Measurements from ENCODE around the gene MLKL. TPM values are rescaled to one million over a fixed set of nuclear protein-coding genes. Genes with fewer than 3 reads are reported as not detected.

The MLKL gene
- total RNA-seq, 3 donors from 2014 or later: 10.5 to 23.4 (median 18.0) TPM

DNA sequence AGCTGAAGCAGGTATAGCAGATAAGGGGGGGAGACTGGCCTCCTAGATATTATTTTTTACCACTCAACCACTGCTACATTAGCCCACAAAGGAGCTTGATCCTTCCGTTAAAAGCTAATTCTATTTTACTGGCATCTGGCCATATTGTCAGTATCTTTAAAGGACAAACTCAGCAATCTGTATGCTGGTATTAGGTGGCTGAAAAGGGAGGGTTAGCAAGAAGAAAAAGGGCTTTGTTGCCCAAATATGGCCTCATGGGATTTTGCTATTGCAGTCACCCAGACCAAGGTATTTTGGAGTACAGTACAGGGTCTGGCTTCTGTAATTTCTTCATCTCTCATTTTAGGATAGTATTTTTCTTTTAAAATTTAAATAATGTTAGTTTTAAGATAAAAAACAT, 48.4 kb downstream of the MLKL start:
- no peaks in the 10 kb centered on the region for H3K9me3 ChIP-seq
- H3K36me3 ChIP-seq (ENCODE audit: low read depth): no peaks in the 10 kb centered on the region
- ATAC-seq (no peak), DNase-seq (no peak)
- no peaks in the 10 kb centered on the region for H3K4me1 ChIP-seq (ENCODE audit: low read depth)
- intact Hi-C loops (cut with DNase I, micrococcal nuclease): no loop called here
- TF ChIP-seq, protein P1, sequence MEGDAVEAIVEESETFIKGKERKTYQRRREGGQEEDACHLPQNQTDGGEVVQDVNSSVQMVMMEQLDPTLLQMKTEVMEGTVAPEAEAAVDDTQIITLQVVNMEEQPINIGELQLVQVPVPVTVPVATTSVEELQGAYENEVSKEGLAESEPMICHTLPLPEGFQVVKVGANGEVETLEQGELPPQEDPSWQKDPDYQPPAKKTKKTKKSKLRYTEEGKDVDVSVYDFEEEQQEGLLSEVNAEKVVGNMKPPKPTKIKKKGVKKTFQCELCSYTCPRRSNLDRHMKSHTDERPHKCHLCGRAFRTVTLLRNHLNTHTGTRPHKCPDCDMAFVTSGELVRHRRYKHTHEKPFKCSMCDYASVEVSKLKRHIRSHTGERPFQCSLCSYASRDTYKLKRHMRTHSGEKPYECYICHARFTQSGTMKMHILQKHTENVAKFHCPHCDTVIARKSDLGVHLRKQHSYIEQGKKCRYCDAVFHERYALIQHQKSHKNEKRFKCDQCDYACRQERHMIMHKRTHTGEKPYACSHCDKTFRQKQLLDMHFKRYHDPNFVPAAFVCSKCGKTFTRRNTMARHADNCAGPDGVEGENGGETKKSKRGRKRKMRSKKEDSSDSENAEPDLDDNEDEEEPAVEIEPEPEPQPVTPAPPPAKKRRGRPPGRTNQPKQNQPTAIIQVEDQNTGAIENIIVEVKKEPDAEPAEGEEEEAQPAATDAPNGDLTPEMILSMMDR (IDR thresholded peaks at IDR 0.05): no peak
- H3K4me3 ChIP-seq: no peak overlapping the region

DNA sequence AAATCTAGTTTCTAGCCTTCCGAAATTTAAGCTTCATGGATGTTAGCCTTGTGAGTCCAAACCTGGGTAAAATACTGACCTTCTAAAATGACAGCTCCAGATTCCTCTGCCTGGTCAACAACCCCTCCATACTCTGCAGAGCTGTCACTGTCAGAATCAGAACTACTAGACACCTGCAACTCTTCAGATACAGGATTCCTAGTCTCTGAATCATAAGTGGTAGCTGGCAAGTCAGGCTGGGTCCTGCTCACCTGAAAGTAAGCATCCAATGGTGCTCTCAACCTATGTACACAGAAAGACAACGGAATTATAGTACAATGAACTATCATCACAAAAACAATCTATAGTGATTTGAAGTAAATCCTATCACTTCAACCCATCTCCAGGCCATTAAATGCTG, 48.8 kb downstream of the MLKL start:
- intact Hi-C loops (cut with DNase I, micrococcal nuclease): no loop called here
- TF ChIP-seq, protein P1 (IDR thresholded peaks at IDR 0.05): no peak
- H3K4me1 ChIP-seq (ENCODE audit: low read depth): no peaks in the 10 kb centered on the region
- DNase-seq (no peak), ATAC-seq (no peak)
- no peaks in the 10 kb centered on the region for H3K9me3 ChIP-seq
- H3K4me3 ChIP-seq: no peak overlapping the region
- H3K36me3 ChIP-seq (ENCODE audit: low read depth): no peaks in the 10 kb centered on the region

DNA sequence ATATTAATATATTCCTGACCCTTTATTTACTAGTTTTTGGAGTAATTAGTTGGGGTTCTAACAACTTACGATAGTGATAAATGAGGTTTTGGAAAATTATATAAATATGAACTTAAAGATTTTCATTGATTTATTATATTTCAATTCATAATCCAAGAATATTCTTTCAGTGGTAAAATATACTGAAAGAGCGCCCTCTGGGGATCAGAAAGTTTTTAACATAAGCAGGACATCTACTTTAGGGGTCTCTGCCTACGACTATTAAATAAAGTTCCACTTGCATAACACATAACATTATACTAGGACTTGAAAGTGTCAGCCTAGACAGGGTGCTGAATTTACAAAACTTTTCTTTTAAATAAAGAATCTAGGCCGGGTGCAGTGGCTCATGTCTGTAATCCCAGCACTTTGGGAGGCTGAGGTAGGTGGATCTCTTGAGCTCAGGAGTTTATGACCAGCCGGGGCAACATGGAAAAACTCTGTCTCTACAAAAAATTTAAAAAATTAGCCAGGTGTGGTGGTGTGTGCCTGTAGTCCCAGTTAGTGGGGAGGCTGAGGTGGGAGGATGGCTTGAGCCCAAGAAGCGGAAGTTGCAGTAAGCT, 49.6 kb downstream of the MLKL start:
- DNase-seq: peak in 1 of 3 donors; percentile 36
- Histone ChIP-seq H3K4me1 (ENCODE audit: low read depth) (no peaks in the 10 kb centered on the region), H3K4me3 (no peak overlapping the region), H3K9me3 (no peaks in the 10 kb centered on the region), H3K36me3 (ENCODE audit: low read depth) (no peaks in the 10 kb centered on the region)
- ATAC-seq: no peak
- TF ChIP-seq, protein P1 (IDR thresholded peaks at IDR 0.05): peak; percentile 14
- intact Hi-C loops (cut with DNase I, micrococcal nuclease): no loop called here

DNA sequence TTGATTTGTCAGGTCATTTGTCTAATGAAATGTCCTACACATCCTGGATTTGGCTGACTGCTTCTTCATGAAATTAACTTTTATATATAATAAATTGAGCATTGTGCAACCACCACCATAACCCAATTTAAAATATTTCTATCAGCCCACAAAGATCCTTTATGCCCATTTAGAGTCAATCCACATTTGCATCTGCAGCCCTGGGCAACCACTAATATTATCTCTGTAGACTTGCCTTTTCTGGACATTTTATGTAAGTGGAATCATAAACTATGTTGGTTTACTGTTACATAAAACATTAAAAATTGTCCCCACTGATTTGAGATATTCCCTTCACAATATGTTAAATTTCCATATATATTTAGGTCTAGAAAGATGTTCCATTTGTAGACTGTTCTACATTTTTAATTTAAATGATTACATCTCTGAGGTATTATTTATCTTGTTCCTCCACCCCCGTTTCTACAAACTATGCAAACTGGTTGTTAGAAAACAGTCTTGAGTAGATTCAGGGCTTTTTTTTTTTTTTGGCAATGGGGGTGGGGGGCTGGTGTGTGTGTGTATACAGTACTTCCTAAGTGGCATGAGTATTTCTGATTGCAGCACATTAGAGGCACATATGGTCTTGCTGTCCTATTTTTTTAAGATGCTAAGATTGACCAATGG, 50.7 kb downstream of the MLKL start:
- TF ChIP-seq, protein P1 (IDR thresholded peaks at IDR 0.05): no peak
- Histone ChIP-seq H3K4me1 (ENCODE audit: low read depth) (no peaks in the 10 kb centered on the region), H3K36me3 (ENCODE audit: low read depth) (no peaks in the 10 kb centered on the region), H3K9me3 (no peaks in the 10 kb centered on the region), H3K4me3 (no peak overlapping the region)
- intact Hi-C loops (cut with DNase I, micrococcal nuclease): no loop called here
- DNase-seq (no peak), ATAC-seq (no peak)

DNA sequence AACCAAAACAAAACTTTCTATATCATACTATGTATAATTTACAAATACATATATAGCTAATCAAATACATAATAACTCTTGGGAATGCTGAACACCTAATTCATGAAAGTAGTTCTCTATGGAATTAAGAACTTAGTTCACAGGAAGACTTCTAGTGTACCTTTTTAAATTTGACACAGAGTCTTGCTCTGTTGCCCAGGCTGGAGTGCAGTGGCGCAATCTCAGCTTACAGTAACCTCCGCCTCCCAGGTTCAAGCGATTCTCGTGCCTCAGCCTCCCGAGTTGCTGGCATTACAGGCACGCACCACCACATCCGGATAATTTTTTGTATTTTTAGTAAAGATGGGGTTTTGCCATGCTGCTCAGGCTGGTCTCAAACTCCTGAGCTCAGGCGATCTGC, 58.7 kb downstream of the MLKL start:
- TF ChIP-seq, protein P1 (IDR thresholded peaks at IDR 0.05): no peak
- intact Hi-C loops (cut with DNase I, micrococcal nuclease): no loop called here
- H3K9me3 ChIP-seq: no peaks in the 10 kb centered on the region
- H3K4me1 ChIP-seq (ENCODE audit: low read depth): no peaks in the 10 kb centered on the region
- H3K36me3 ChIP-seq (ENCODE audit: low read depth): peaks cover 15% of the 10 kb centered on the region
- no peak overlapping the region for H3K4me3 ChIP-seq
- ATAC-seq (no peak), DNase-seq (no peak)
